SU-DHL-6 (cell line): ENCODE results near the gene DDIT4.

Experiments used
- CTCF ChIP-seq: fragments of 200-600 bp; sonication (generic); IDR thresholded peaks from one replicate; pipeline ENCODE4 v1.5.1; 2017; ENCODE audit warnings: antibody characterized with exemption, mild to moderate bottlenecking, low read length, moderate library complexity; ENCODE audit not compliant: insufficient read depth, poor library complexity, severe bottlenecking
- EZH2phosphoT487 ChIP-seq: fragments of 200-600 bp; sonication (generic), shearing (Covaris generic); conservative IDR thresholded peaks from 2 replicates; pipeline ENCODE4 v1.6.1; 2018; ENCODE audit warnings: mild to moderate bottlenecking, antibody characterized with exemption, low read length, moderate library complexity, mixed read lengths

GRCh38 chr10:72316748-72317435 lies 43.2 kb downstream of the DDIT4 start:
- TF ChIP-seq CTCF = no peak
- TF ChIP-seq EZH2phosphoT487 = no peak
